H1 (cell line): ENCODE measurements around the gene KCNN4. TPM values are rescaled to one million over a fixed set of nuclear protein-coding genes. Genes with fewer than 3 reads are reported as not detected.

Source experiments
- CTCF ChIA-PET: fragments of 300-600 bp; sonication (Branson Sonifier 250); formaldehyde crosslinking; loops from one replicate; lab custom pipeline; 2021; ENCODE audit not compliant: partially characterized antibody; lab: Charles Lee
- POLR2A ChIA-PET: fragments of 300-600 bp; sonication (Branson Sonifier 250); formaldehyde crosslinking; loops from one replicate; lab custom pipeline; 2021; ENCODE audit warnings: inconsistent platforms; ENCODE audit not compliant: partially characterized antibody; lab: Charles Lee
- DNase-seq, 2 experiments: peaks; one replicate each; pipeline versions ENCODE4 v3.0.0 to v3.0.0-alpha.2; 2010 to 2022; ENCODE audit warnings: low spot score in 2 of 2, low read depth in 1 of 2, mixed read lengths in 1 of 2
- FAIRE-seq: peaks from 2 replicates; lab custom pipeline; 2011; peaks lifted over from hg19 to GRCh38; lab: Jason Lieb, UNC
- H2AFZ ChIP-seq: 2 replicates; pipeline ENCODE4 v1.8.1; 2012; ENCODE audit warnings: low read length, inconsistent platforms
- H2AK5ac ChIP-seq: 2 replicates; pipeline ENCODE4 v1.6.1; 2013; ENCODE audit warnings: low read depth, low read length
- H2BK120ac ChIP-seq: replicated peaks from 2 replicates; pipeline ENCODE3; 2013; ENCODE audit warnings: low read depth, low read length, inconsistent platforms
- H2BK12ac ChIP-seq: 2 replicates; pipeline ENCODE4 v1.6.1; 2013; ENCODE audit warnings: low read depth, low read length
- H2BK15ac ChIP-seq: 2 replicates; pipeline ENCODE4 v1.6.1; 2013; ENCODE audit warnings: low read length
- H2BK20ac ChIP-seq: 2 replicates; pipeline ENCODE4 v1.6.1; 2013; ENCODE audit warnings: low read length
- H2BK5ac ChIP-seq: 2 replicates; pipeline ENCODE4 v1.6.1; 2013; ENCODE audit warnings: low read depth, low read length
- H3K14ac ChIP-seq: 2 replicates; pipeline ENCODE4 v1.6.1; 2013; ENCODE audit warnings: inconsistent platforms; ENCODE audit not compliant: insufficient read length
- H3K18ac ChIP-seq: 2 replicates; pipeline ENCODE4 v1.6.1; 2013; ENCODE audit warnings: low read length; ENCODE audit errors: extremely low read depth
- H3K23ac ChIP-seq: 2 replicates; pipeline ENCODE4 v1.6.1; 2013; ENCODE audit warnings: inconsistent platforms; ENCODE audit not compliant: insufficient read length
- H3K23me2 ChIP-seq: 2 replicates; pipeline ENCODE4 v1.6.1; 2013; ENCODE audit warnings: low read depth, low read length
- H3K27ac ChIP-seq: 2 replicates; pipeline ENCODE4 v1.6.1; 2011; ENCODE audit warnings: low read depth, low read length, inconsistent platforms
- H3K27me3 ChIP-seq, 4 experiments: replicated peaks in 1 of 4; 1 replicate in 1 of 4; 2 replicates in 3 of 4; pipeline versions ENCODE4 v1.6.1 to v1.8.1; 2011 to 2013; ENCODE audit warnings: low read length in 3 of 4, mild to moderate bottlenecking in 3 of 4, inconsistent platforms in 2 of 4, mixed read lengths in 2 of 4, moderate library complexity in 1 of 4; ENCODE audit not compliant: control insufficient read depth in 3 of 4, insufficient read depth in 3 of 4; ENCODE audit errors: extremely low read depth in 1 of 4
- H3K36me3 ChIP-seq, 4 experiments: 2 replicates each; pipeline versions ENCODE4 v1.6.1 to v1.8.1; 2011 to 2013; ENCODE audit warnings: mild to moderate bottlenecking in 4 of 4, low read length in 3 of 4, moderate library complexity in 2 of 4, control low read depth in 1 of 4, inconsistent platforms in 1 of 4; ENCODE audit not compliant: insufficient read depth in 4 of 4, control insufficient read depth in 2 of 4
- H3K4ac ChIP-seq: replicated peaks from 2 replicates; pipeline ENCODE3; 2013; ENCODE audit warnings: low read length, low read depth, mixed read lengths, inconsistent platforms; ENCODE audit not compliant: insufficient read length
- H3K4me1 ChIP-seq, 4 experiments: replicated peaks in 1 of 4; 1 replicate in 1 of 4; 2 replicates in 3 of 4; pipeline versions ENCODE4 v1.6.1 to v1.8.1; 2011 to 2013; ENCODE audit warnings: low read length in 3 of 4, inconsistent platforms in 2 of 4, mixed read lengths in 1 of 4; ENCODE audit not compliant: insufficient read depth in 4 of 4, control insufficient read depth in 3 of 4
- H3K4me2 ChIP-seq, 2 experiments: 2 replicates each; pipeline versions ENCODE4 v1.6.1 to v1.8.1; 2011 to 2013; ENCODE audit warnings: low read depth in 2 of 2, low read length in 2 of 2, control low read depth in 1 of 2, inconsistent platforms in 1 of 2, mild to moderate bottlenecking in 1 of 2; ENCODE audit not compliant: insufficient read depth in 1 of 2
- H3K4me3 ChIP-seq, 4 experiments: fragments of 200-600, 300-600 bp in 1 of 4; sonication (generic), shearing (Covaris generic), sonication (Bioruptor Twin) in 1 of 4; 2 replicates each; pipeline versions ENCODE4 v1.5.1 to v1.8.1; 2011 to 2016; ENCODE audit warnings: low read length in 4 of 4, low read depth in 3 of 4, control low read depth in 2 of 4, inconsistent platforms in 2 of 4, mild to moderate bottlenecking in 2 of 4, mixed read lengths in 1 of 4, moderate library complexity in 1 of 4; ENCODE audit not compliant: insufficient read depth in 2 of 4; ENCODE audit errors: extremely low read depth in 1 of 4
- H3K56ac ChIP-seq: replicated peaks from 2 replicates; pipeline ENCODE3; 2013; ENCODE audit warnings: low read depth, mild to moderate bottlenecking, mixed read lengths, low read length, inconsistent platforms; ENCODE audit not compliant: insufficient read length
- H3K79me1 ChIP-seq: 2 replicates; pipeline ENCODE4 v1.6.1; 2013; ENCODE audit warnings: low read depth, low read length, control low read depth
- H3K79me2 ChIP-seq, 2 experiments: 2 replicates each; pipeline versions ENCODE4 v1.6.1 to v1.8.1; 2012 to 2013; ENCODE audit warnings: low read length in 2 of 2, mild to moderate bottlenecking in 2 of 2, inconsistent platforms in 1 of 2; ENCODE audit not compliant: insufficient read depth in 2 of 2, control insufficient read depth in 1 of 2
- H3K9ac ChIP-seq, 4 experiments: replicated peaks in 1 of 4; 1 replicate in 1 of 4; 2 replicates in 3 of 4; pipeline versions ENCODE4 v1.6.1 to v1.8.1; 2011 to 2013; ENCODE audit warnings: low read depth in 3 of 4, low read length in 3 of 4, control low read depth in 2 of 4, mild to moderate bottlenecking in 2 of 4, moderate library complexity in 2 of 4, inconsistent platforms in 1 of 4; ENCODE audit errors: extremely low read depth in 1 of 4
- H3K9me3 ChIP-seq, 2 experiments: 2 replicates each; pipeline versions ENCODE4 v1.6.1 to v1.8.1; 2012 to 2013; ENCODE audit warnings: mild to moderate bottlenecking in 2 of 2, moderate library complexity in 2 of 2, control low read depth in 1 of 2, inconsistent platforms in 1 of 2, low read depth in 1 of 2, low read length in 1 of 2, mixed read lengths in 1 of 2; ENCODE audit not compliant: insufficient read depth in 2 of 2
- H4K20me1 ChIP-seq, 2 experiments: replicated peaks in 1 of 2; 2 replicates each; pipeline versions ENCODE3 to v1.8.1; 2011 to 2013; ENCODE audit warnings: inconsistent platforms in 2 of 2, low read length in 2 of 2, mild to moderate bottlenecking in 1 of 2; ENCODE audit not compliant: insufficient read depth in 2 of 2, control insufficient read depth in 1 of 2
- H4K5ac ChIP-seq: 2 replicates; pipeline ENCODE4 v1.6.1; 2013; ENCODE audit warnings: low read length, low read depth, mixed read lengths, inconsistent platforms; ENCODE audit not compliant: insufficient read length
- H4K8ac ChIP-seq: 2 replicates; pipeline ENCODE4 v1.8.0; 2013; ENCODE audit warnings: mild to moderate bottlenecking, moderate library complexity, low read length, inconsistent platforms; ENCODE audit not compliant: insufficient read depth; ENCODE audit errors: extremely low read depth
- H4K91ac ChIP-seq: replicated peaks from 2 replicates; pipeline ENCODE3; 2013; ENCODE audit warnings: low read length, mixed read lengths, inconsistent platforms; ENCODE audit not compliant: insufficient read length
- EP300 ChIP-seq, 2 experiments: IDR thresholded peaks; 1 replicate in 1 of 2; 2 replicates in 1 of 2; pipeline ENCODE4 v1.6.1; 2011 to 2012; ENCODE audit warnings: low read depth in 2 of 2, low read length in 2 of 2, mild to moderate bottlenecking in 2 of 2, borderline replicate concordance in 1 of 2, inconsistent platforms in 1 of 2, moderate library complexity in 1 of 2
- GABPA ChIP-seq: IDR thresholded peaks from 2 replicates; pipeline ENCODE4 v1.6.1; 2011; ENCODE audit warnings: mild to moderate bottlenecking, low read length, moderate library complexity, borderline replicate concordance; ENCODE audit not compliant: insufficient read depth
- HDAC6 ChIP-seq: IDR thresholded peaks from one replicate; pipeline ENCODE4 v1.7.1; 2012; ENCODE audit warnings: low read depth, mild to moderate bottlenecking, inconsistent platforms, low read length, moderate library complexity
- KDM1A ChIP-seq: fragments of 200-600, 300-600 bp; sonication (generic); IDR thresholded peaks from 2 replicates; pipeline ENCODE4 v1.7.1; 2016; ENCODE audit warnings: mild to moderate bottlenecking, low read length, borderline replicate concordance
- PHF8 ChIP-seq: fragments of 200-600 bp; sonication (generic); conservative IDR thresholded peaks from 2 replicates; pipeline ENCODE4 v1.7.1; 2012; ENCODE audit warnings: low read depth, mild to moderate bottlenecking, inconsistent platforms, low read length, moderate library complexity
- POLR2AphosphoS5 ChIP-seq: IDR thresholded peaks from 2 replicates; pipeline ENCODE4 v1.6.1; 2011; ENCODE audit warnings: low read depth, low read length
- RBBP5 ChIP-seq: IDR thresholded peaks from 2 replicates; pipeline ENCODE4 v1.7.1; 2012; ENCODE audit warnings: low read depth, mild to moderate bottlenecking, inconsistent platforms, low read length, moderate library complexity, borderline replicate concordance
- SRF ChIP-seq: IDR thresholded peaks from 2 replicates; pipeline ENCODE4 v1.6.1; 2011; ENCODE audit warnings: mild to moderate bottlenecking, low read depth, low read length, moderate library complexity
- TAF1 ChIP-seq: IDR thresholded peaks from 2 replicates; pipeline ENCODE4 v1.6.1; 2011; ENCODE audit warnings: mild to moderate bottlenecking, low read depth, low read length
- ZNF274 ChIP-seq: IDR thresholded peaks from 2 replicates; pipeline ENCODE4 v1.7.0; 2012; ENCODE audit warnings: low read length, borderline replicate concordance; ENCODE audit errors: extremely low read depth
- WGBS, 2 experiments: shearing (Covaris generic) in 1 of 2; methylation state at CpG; one replicate each; pipeline versions ENCODE4 v1.1.6 to v1.1.7; 2013 to 2015; ENCODE audit warnings: low lambda C conversion rate in 2 of 2, mixed read lengths in 2 of 2, inconsistent platforms in 1 of 2, low coverage in 1 of 2, missing lambda C conversion rate in 1 of 2; ENCODE audit not compliant: insufficient replicate concordance in 2 of 2, insufficient coverage in 1 of 2, insufficient read length in 1 of 2; ENCODE audit errors: extremely low coverage in 1 of 2, missing lambda C conversion rate in 1 of 2; 5-methylcytosine and 5-hydroxymethylcytosine counted together
- polyA plus RNA-seq, 7 experiments: library from polyadenylated mRNA; depleted of rRNA in 3 of 7; stranded (reverse) in 5 of 7; unstranded in 2 of 7; fragments of >200 nt in 5 of 7; fragments of 200-250 nt in 2 of 7; gene quantifications; 1 replicate in 5 of 7; 2 replicates in 1 of 7; 4 replicates in 1 of 7; pipeline versions ENCODE4 v1.2.1 to v1.2.3, GENCODE V29; 2011 to 2013; ENCODE audit warnings: missing spikeins in 2 of 7, mixed read lengths in 2 of 7
- total RNA-seq: library from RNA; stranded (reverse); fragmentation: NEBNext Ultra II Directional; extraction: Animal tissue kit (Norgen Biotek cat#: 25700); gene quantifications from 2 replicates; pipeline ENCODE4 v1.2.1, GENCODE V29; 2021

The KCNN4 gene
- total and polyA plus RNA-seq, 2 of the 8 experiments (the other 6 are each of a cell fraction or from before 2014, with no cell fraction given): 0.78 to 1.5 TPM

- H3K4me1 ChIP-seq: peaks cover 0 to 2% (median 0%) of the 10 kb centered on the region in 4 experiments; a peak in 2 of 7 replicates
- ChIA-PET CTCF (no interaction called here), POLR2A (no interaction called here)
- no peak overlapping the region for H3K4ac ChIP-seq
- no peak overlapping the region for H3K14ac ChIP-seq
- H2BK5ac ChIP-seq: no peak overlapping the region
- no peak overlapping the region for H3K18ac ChIP-seq
- H3K79me1 ChIP-seq: no peaks in the 10 kb centered on the region
- no peaks in the 10 kb centered on the region for H3K23me2 ChIP-seq
- H2BK20ac ChIP-seq: no peak overlapping the region
- no peak overlapping the region for H3K9ac ChIP-seq
- no peak overlapping the region for H3K4me2 ChIP-seq
- DNase-seq (no peak), FAIRE-seq (no peak)
- no peaks in the 10 kb centered on the region for H3K9me3 ChIP-seq
- H3K79me2 ChIP-seq: no peaks in the 10 kb centered on the region
- H3K27ac ChIP-seq: no peak overlapping the region
- H3K27me3 ChIP-seq: peaks cover 0 to 3% (median 2%) of the 10 kb centered on the region in 4 experiments; a peak in 6 of 7 replicates
- no peak overlapping the region for H4K5ac ChIP-seq
- H2AK5ac ChIP-seq: no peak overlapping the region
- no peak overlapping the region for H2BK12ac ChIP-seq
- no peak overlapping the region for H3K56ac ChIP-seq
- H2AFZ ChIP-seq: no peak overlapping the region
- no peak overlapping the region for H3K4me3 ChIP-seq
- H4K20me1 ChIP-seq: no peaks in the 10 kb centered on the region
- H4K8ac ChIP-seq: no peak overlapping the region
- no peak overlapping the region for H2BK15ac ChIP-seq
- no peaks in the 10 kb centered on the region for H3K36me3 ChIP-seq
- H3K23ac ChIP-seq: no peak overlapping the region
- H4K91ac ChIP-seq: no peak overlapping the region
- 100% methylated on average over 2 of the region's 2 CpGs; no CpG with 5 or more reads in 1 of the 2 experiments for WGBS, 2 experiments
- H2BK120ac ChIP-seq: no peak overlapping the region
- TF ChIP-seq PHF8 (no peak), EP300 (IDR thresholded peaks at IDR 0.05; ENCODE audit: borderline replicate concordance in 1 of 2, low read depth in 2 of 2, low read length in 2 of 2) (no peak), POLR2AphosphoS5 (no peak), HDAC6 (no peak), GABPA (no peak), SRF (no peak), ZNF274 (no peak), TAF1 (no peak), KDM1A (no peak), RBBP5 (no peak)
Observed at GRCh38 chr19:43804432-43804831, 23.7 kb upstream of the KCNN4 start.
